Gastroesophageal sphincter (tissue), 3 donors: Measurements from ENCODE around the gene TNS3.

Experiments used
- CTCF ChIP-seq, 4 experiments: fragments of 200-600 bp in 2 of 4; fragments of 450-650 bp in 2 of 4; sonication (generic) in 1 of 4; IDR thresholded peaks; one replicate each; pipeline ENCODE4 v1.5.1; 2017 to 2019; ENCODE audit warnings: antibody characterized with exemption in 4 of 4, mild to moderate bottlenecking in 2 of 4, moderate library complexity in 2 of 4
- POLR2A ChIP-seq, 2 donors: fragments of 450-650 bp; IDR thresholded peaks; one replicate each; pipeline ENCODE4 v1.6.1; 2017; ENCODE audit warnings: antibody characterized with exemption in 2 of 2, mild to moderate bottlenecking in 2 of 2, moderate library complexity in 1 of 2
- POLR2AphosphoS5 ChIP-seq: sonication (generic); formaldehyde crosslinking; IDR thresholded peaks from one replicate; pipeline ENCODE4 v1.6.1; 2017; ENCODE audit warnings: antibody characterized with exemption

- TF ChIP-seq POLR2A (IDR thresholded peaks at IDR 0.05) (no peak), CTCF (IDR thresholded peaks at IDR 0.05) (no peak), POLR2AphosphoS5 (no peak)
These were observed 180.0 kb downstream of the TNS3 start for GRCh38 chr7:47401611-47402570.
